ACC112 (cell line): ENCODE results near the gene UNC5A.

Experiments used
- H2AFZ ChIP-seq: fragments of 200-600 bp; sonication (generic); one replicate; pipeline ENCODE4 v1.6.0; 2017; ENCODE audit warnings: antibody characterized with exemption, low read length; ENCODE audit not compliant: unreplicated experiment
- H3K27ac ChIP-seq: fragments of 200-600 bp; sonication (generic); 2 replicates; pipeline ENCODE4 v1.5.1; 2014; ENCODE audit warnings: low read depth, mild to moderate bottlenecking, antibody characterized with exemption, low read length, moderate library complexity
- H3K27me3 ChIP-seq: fragments of 200-600 bp; sonication (generic); 2 replicates; pipeline ENCODE4 v1.6.1; 2014; ENCODE audit warnings: mild to moderate bottlenecking, antibody characterized with exemption, low read length, moderate library complexity, mixed read lengths; ENCODE audit not compliant: insufficient read depth
- H3K36me3 ChIP-seq: fragments of 200-600 bp; sonication (generic); 2 replicates; pipeline ENCODE4 v1.6.1; 2016; ENCODE audit warnings: mild to moderate bottlenecking, antibody characterized with exemption, low read length, moderate library complexity, mixed read lengths; ENCODE audit not compliant: insufficient read depth
- H3K4me1 ChIP-seq: fragments of 200-600 bp; sonication (generic); one replicate; pipeline ENCODE4 v1.6.1; 2016; ENCODE audit warnings: low read length, mixed read lengths; ENCODE audit not compliant: insufficient read depth, unreplicated experiment, control insufficient read depth
- H3K4me3 ChIP-seq: fragments of 200-600 bp; sonication (generic); 2 replicates; pipeline ENCODE4 v1.5.1; 2014; ENCODE audit warnings: mild to moderate bottlenecking, low read depth, low read length
- H3K79me2 ChIP-seq: fragments of 200-600 bp; sonication (generic); one replicate; pipeline ENCODE4 v1.6.0; 2016; ENCODE audit warnings: low read length; ENCODE audit not compliant: control insufficient read depth, unreplicated experiment, insufficient read depth

Gene UNC5A

GRCh38 chr5:176793736-176794135 lies 16.6 kb upstream of the UNC5A start:
- no peaks in the 10 kb centered on the region for H3K79me2 ChIP-seq
- no peaks in the 10 kb centered on the region for H3K36me3 ChIP-seq
- H3K4me3 ChIP-seq, result no peak overlapping the region
- no peak overlapping the region for H2AFZ ChIP-seq
- no peaks in the 10 kb centered on the region for H3K4me1 ChIP-seq
- H3K27ac ChIP-seq, result no peak overlapping the region
- peaks cover 95% of the 10 kb centered on the region for H3K27me3 ChIP-seq

GRCh38 chr5:176794509-176794908 lies 15.8 kb upstream of the UNC5A start:
- Histone ChIP-seq H3K79me2 (no peaks in the 10 kb centered on the region), H3K27me3 (peaks cover 94% of the 10 kb centered on the region)

GRCh38 chr5:176796411-176796810 lies 13.9 kb upstream of the UNC5A start:
- Histone ChIP-seq H3K79me2 (no peaks in the 10 kb centered on the region), H3K4me3 (no peak overlapping the region), H3K27ac (no peak overlapping the region), H3K36me3 (no peaks in the 10 kb centered on the region), H3K27me3 (peaks cover 77% of the 10 kb centered on the region), H2AFZ (no peak overlapping the region), H3K4me1 (no peaks in the 10 kb centered on the region)

More at GRCh38 chr5:176794509-176794908, 15.8 kb upstream of the UNC5A start:
- no peaks in the 10 kb centered on the region for H3K36me3 ChIP-seq
- H3K27ac ChIP-seq, result no peak overlapping the region
- H3K4me1 ChIP-seq, result no peaks in the 10 kb centered on the region
- no peak overlapping the region for H2AFZ ChIP-seq
- no peak overlapping the region for H3K4me3 ChIP-seq

GRCh38 chr5:176796970-176797369 lies 13.4 kb upstream of the UNC5A start:
- H3K27ac ChIP-seq, result no peak overlapping the region
- H3K4me3 ChIP-seq, result no peak overlapping the region
- H3K4me1 ChIP-seq, result no peaks in the 10 kb centered on the region
- no peak overlapping the region for H2AFZ ChIP-seq
- H3K79me2 ChIP-seq, result no peaks in the 10 kb centered on the region
- peaks cover 76% of the 10 kb centered on the region for H3K27me3 ChIP-seq
- no peaks in the 10 kb centered on the region for H3K36me3 ChIP-seq

- Histone ChIP-seq H3K27ac (no peak overlapping the region), H3K36me3 (no peaks in the 10 kb centered on the region), H2AFZ (no peak overlapping the region), H3K4me3 (no peak overlapping the region), H3K4me1 (no peaks in the 10 kb centered on the region), H3K79me2 (no peaks in the 10 kb centered on the region), H3K27me3 (peaks cover 76% of the 10 kb centered on the region)
Measured at GRCh38 chr5:176797456-176798050, 12.8 kb upstream of the UNC5A start.

GRCh38 chr5:176798086-176798876 lies 12.1 kb upstream of the UNC5A start:
- no peaks in the 10 kb centered on the region for H3K79me2 ChIP-seq
- no peak overlapping the region for H3K4me3 ChIP-seq
- no peaks in the 10 kb centered on the region for H3K4me1 ChIP-seq
- H3K27ac ChIP-seq, result no peak overlapping the region
- H2AFZ ChIP-seq, result no peak overlapping the region
- H3K27me3 ChIP-seq, result peaks cover 76% of the 10 kb centered on the region
- H3K36me3 ChIP-seq, result no peaks in the 10 kb centered on the region

- Histone ChIP-seq H3K36me3 (no peaks in the 10 kb centered on the region), H2AFZ (no peak overlapping the region), H3K79me2 (no peaks in the 10 kb centered on the region), H3K27me3 (peaks cover 76% of the 10 kb centered on the region), H3K4me1 (no peaks in the 10 kb centered on the region), H3K4me3 (no peak overlapping the region), H3K27ac (no peak overlapping the region)
Measured at GRCh38 chr5:176798949-176799348, 11.4 kb upstream of the UNC5A start.

- no peaks in the 10 kb centered on the region for H3K36me3 ChIP-seq
- no peak overlapping the region for H2AFZ ChIP-seq
- H3K4me1 ChIP-seq, result no peaks in the 10 kb centered on the region
- peaks cover 76% of the 10 kb centered on the region for H3K27me3 ChIP-seq
- H3K79me2 ChIP-seq, result no peaks in the 10 kb centered on the region
- H3K4me3 ChIP-seq, result no peak overlapping the region
- H3K27ac ChIP-seq, result no peak overlapping the region
Measured at GRCh38 chr5:176799488-176799887, 10.9 kb upstream of the UNC5A start.

- Histone ChIP-seq H3K27me3 (peaks cover 76% of the 10 kb centered on the region), H3K36me3 (no peaks in the 10 kb centered on the region), H3K4me3 (no peak overlapping the region), H2AFZ (no peak overlapping the region), H3K79me2 (no peaks in the 10 kb centered on the region), H3K4me1 (no peaks in the 10 kb centered on the region), H3K27ac (no peak overlapping the region)
Measured at GRCh38 chr5:176800024-176800423, 10.3 kb upstream of the UNC5A start.

- H3K36me3 ChIP-seq, result no peaks in the 10 kb centered on the region
- H3K27ac ChIP-seq, result no peak overlapping the region
- no peak overlapping the region for H3K4me3 ChIP-seq
- H2AFZ ChIP-seq, result no peak overlapping the region
- H3K27me3 ChIP-seq, result peaks cover 71% of the 10 kb centered on the region
- no peaks in the 10 kb centered on the region for H3K79me2 ChIP-seq
- no peaks in the 10 kb centered on the region for H3K4me1 ChIP-seq
Measured at GRCh38 chr5:176802116-176802784, 8.1 kb upstream of the UNC5A start.
